Activated CD4-positive, alpha-beta T cell treated with anti-CD3 and anti-CD28 coated beads, Interleukin-2, amount 10 ng/mL, durations not matched to agents 7 days and 5 days (primary cell): ENCODE measurements around the gene TSSK3. TPM values are rescaled to one million over a fixed set of nuclear protein-coding genes. Genes with fewer than 3 reads are reported as not detected.

Experiments
- CTCF ChIA-PET: fragments of 350-600 bp; sonication (Branson Sonifier 250); formaldehyde crosslinking; loops from one replicate; lab custom pipeline; 2021; ENCODE audit warnings: antibody characterized with exemption; lab: Charles Lee
- POLR2A ChIA-PET: fragments of 350-600 bp; sonication (Branson Sonifier 250); formaldehyde crosslinking; loops from one replicate; lab custom pipeline; 2021; ENCODE audit warnings: antibody characterized with exemption; lab: Charles Lee
- DNase-seq: peaks from one replicate; pipeline ENCODE4 v3.0.0-alpha.2; 2020
- H3K27ac Mint-ChIP-seq: one replicate; pipeline ENCODE4 v1.8.0; 2021; ENCODE audit warnings: mild to moderate bottlenecking, moderate library complexity, mixed read lengths
- H3K27me3 Mint-ChIP-seq: one replicate; pipeline ENCODE4 v1.8.0; 2021; ENCODE audit warnings: mixed read lengths
- H3K36me3 Mint-ChIP-seq: one replicate; pipeline ENCODE4 v1.8.0; 2021; ENCODE audit warnings: low read depth, mixed read lengths
- H3K4me1 Mint-ChIP-seq: one replicate; pipeline ENCODE4 v1.8.0; 2021; ENCODE audit warnings: mixed read lengths
- H3K4me3 Mint-ChIP-seq: one replicate; pipeline ENCODE4 v1.8.0; 2021; ENCODE audit warnings: mild to moderate bottlenecking, moderate library complexity, mixed read lengths
- H3K9me3 Mint-ChIP-seq: one replicate; pipeline ENCODE4 v1.8.0; 2021; ENCODE audit warnings: mixed read lengths
- total RNA-seq, 2 experiments: library from RNA; stranded (reverse); gene quantifications; one replicate each; pipeline ENCODE4 v1.2.3, GENCODE V29; 2021

Gene TSSK3
- total RNA-seq, 2 experiments from 2014 or later: 1.5 to 2.2 TPM

DNA sequence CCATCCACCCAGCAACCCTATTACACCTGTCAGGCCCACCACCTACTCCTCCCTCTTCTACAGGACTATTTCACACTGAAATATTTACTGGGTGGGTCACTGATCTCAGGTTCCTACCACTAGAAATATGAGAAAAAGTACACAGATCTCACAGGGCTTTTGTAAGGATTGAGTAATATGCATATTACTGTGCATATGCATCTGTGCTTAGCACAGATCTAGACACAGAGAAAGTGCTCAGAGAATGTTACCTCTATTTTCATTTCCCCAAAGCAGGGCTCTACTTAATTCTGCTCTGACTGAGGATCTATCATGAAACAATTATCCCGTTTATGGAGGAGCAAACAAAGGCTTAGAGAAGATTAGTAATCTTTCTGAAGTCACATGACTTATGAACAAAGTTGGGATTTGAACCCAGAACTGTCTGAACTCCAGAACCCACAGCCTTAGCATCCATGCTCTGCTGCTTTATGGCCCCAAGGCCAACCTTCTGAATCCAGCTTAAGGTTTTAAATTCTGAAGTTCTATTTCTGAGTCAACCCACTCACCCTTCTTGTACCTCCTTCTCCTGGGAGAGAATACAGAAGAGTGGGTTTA lies 11.8 kb downstream of the TSSK3 start:
- Mint-ChIP-seq H3K4me3 (no peak overlapping the region), H3K27ac (no peak overlapping the region), H3K4me1 (peaks cover 20% of the 10 kb centered on the region), H3K9me3 (no peaks in the 10 kb centered on the region), H3K27me3 (no peaks in the 10 kb centered on the region), H3K36me3 (peaks cover 42% of the 10 kb centered on the region)
- DNase-seq: no peak
- ChIA-PET CTCF (no interaction called here), POLR2A (no interaction called here)

DNA sequence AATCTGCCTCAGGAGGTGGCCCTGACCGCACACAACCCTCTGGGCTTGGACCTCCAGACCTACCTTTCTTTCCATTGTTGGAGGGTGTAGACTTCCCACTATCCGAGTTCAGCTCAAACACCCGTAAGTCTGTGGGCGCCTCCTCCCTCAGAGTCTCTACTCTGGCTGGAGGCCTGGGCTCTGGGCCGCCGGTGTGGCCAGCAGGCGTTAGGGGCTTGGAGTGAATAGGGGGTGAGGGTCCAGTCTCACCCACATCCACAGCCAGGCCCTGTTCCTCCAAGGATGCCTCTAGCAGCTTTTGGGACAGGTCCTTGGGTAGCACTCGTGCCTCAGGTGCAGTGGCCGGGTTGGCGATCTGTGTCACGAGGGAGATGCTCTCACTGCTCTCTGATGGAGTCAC lies 13.9 kb downstream of the TSSK3 start:
- no peak overlapping the region for H3K27ac Mint-ChIP-seq
- DNase-seq: no peak
- ChIA-PET CTCF (interaction anchor here (0.9 to 1.1 kb wide), 2 partner anchors 15 to 18 kb away, joined by 3 read pairs; partner anchors contain the start of gene BSDC1), POLR2A (no interaction called here)
- no peak overlapping the region for H3K4me3 Mint-ChIP-seq
- H3K36me3 Mint-ChIP-seq: peaks cover 48% of the 10 kb centered on the region
- no peaks in the 10 kb centered on the region for H3K9me3 Mint-ChIP-seq
- H3K27me3 Mint-ChIP-seq: no peaks in the 10 kb centered on the region
- peaks cover 20% of the 10 kb centered on the region for H3K4me1 Mint-ChIP-seq

DNA sequence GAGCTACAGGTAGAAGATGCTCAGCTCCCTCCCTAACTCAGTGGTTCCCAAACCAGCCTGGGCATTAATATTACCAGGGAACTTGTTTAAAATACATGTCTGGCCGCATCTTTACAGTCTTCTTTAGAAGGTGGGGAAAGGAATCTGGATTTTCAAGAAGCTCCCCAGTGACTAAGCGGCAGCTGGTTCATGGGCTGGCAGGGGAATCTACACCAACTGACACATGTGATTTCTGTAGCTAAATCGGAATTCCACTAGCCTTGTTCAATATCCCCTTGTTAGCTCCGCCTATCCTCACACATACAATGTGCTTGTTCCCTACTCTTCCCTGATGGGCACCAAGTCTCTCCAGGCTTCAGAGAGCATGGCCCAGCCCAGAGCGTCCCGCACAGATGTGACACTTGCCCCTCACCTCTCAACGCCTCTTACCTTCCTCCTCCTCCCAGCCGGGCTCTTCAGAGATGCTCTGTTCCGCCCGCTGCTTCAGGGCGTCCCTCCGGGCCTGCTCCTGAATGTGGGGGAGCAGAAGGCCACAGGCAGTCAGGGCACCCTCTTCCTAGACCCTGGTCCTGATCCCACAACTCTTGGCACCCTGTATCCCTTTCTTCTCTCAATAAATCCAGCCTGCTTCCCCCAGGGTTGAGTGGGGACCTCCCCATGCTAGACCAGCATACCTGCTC lies 15.3 kb downstream of the TSSK3 start:
- Mint-ChIP-seq H3K27ac (peak overlapping the region; percentile 71), H3K36me3 (peaks cover 40% of the 10 kb centered on the region), H3K4me3 (no peak overlapping the region), H3K9me3 (no peaks in the 10 kb centered on the region), H3K27me3 (no peaks in the 10 kb centered on the region), H3K4me1 (peaks cover 7% of the 10 kb centered on the region)
- ChIA-PET CTCF (interaction anchor here (0.6 to 1.0 kb wide), 2 partner anchors 23 to 34 kb away, joined by 3 to 4 read pairs; no protein-coding TSS in a partner anchor), POLR2A (no interaction called here)
- DNase-seq: no peak

DNA sequence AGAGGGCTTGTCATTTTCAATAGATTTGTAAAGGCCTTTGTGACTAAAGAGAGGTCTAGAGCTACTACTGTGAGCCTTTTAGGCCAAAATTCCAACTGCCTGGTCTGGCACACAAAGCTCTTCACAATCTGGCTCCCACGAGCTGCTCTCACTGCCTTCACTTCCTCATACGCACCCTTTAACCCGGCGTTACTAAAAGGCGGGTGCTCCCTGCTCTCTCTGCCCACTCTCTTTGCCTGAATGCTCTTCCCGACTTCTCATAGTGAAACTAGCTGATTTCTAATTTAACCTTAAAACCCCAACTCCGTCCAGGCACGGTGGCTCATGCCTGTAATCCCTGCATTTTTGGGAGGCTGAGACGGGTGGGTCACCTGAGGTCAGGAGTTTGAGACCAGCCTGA lies 17.7 kb downstream of the TSSK3 start:
- H3K4me3 Mint-ChIP-seq: no peak overlapping the region
- no peak overlapping the region for H3K27ac Mint-ChIP-seq
- no peaks in the 10 kb centered on the region for H3K27me3 Mint-ChIP-seq
- no peaks in the 10 kb centered on the region for H3K9me3 Mint-ChIP-seq
- ChIA-PET CTCF (interaction anchor here (1.4 to 1.7 kb wide), 2 partner anchors 8 to 29 kb away, joined by 5 read pairs; no protein-coding TSS in a partner anchor), POLR2A (no interaction called here)
- H3K36me3 Mint-ChIP-seq: peaks cover 34% of the 10 kb centered on the region
- H3K4me1 Mint-ChIP-seq: no peaks in the 10 kb centered on the region
- DNase-seq: no peak

DNA sequence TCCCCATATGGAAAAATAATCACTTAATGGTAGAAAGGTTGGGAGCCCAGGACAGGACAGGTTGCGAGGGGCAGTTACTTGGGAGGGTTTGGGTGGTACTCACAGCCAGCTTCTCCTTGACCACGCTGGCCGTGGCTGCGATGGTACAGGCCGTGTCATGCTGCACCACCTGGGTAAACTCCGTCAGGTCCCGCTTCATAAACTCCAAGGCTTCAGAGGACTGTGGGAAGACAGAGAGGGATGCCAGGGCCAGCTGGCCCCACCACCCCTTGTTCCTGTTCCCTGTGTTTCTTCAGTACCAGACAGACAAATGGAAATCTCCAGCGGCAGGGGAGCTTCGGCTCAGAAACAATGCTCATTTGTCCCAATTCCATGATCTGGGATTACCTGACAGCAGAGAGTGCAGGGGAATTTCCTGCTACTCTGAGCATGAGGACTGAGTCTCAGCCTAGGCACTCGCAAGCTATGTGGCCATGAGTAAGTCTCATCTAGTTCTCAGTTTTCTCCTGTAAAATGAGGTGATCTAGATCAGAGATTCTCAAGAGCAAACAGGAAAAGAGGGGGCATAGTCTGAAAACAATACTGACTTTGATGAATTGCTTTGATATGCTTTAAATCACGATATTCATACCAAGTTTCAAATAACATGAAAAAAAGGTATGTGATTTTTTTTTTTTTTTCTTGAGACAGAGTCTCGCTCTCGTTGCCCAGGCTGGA lies 24.5 kb downstream of the TSSK3 start:
- Mint-ChIP-seq H3K4me3 (no peak overlapping the region), H3K36me3 (peaks cover 21% of the 10 kb centered on the region), H3K27ac (no peak overlapping the region), H3K9me3 (no peaks in the 10 kb centered on the region), H3K27me3 (no peaks in the 10 kb centered on the region), H3K4me1 (peaks cover 12% of the 10 kb centered on the region)
- DNase-seq: no peak
- ChIA-PET POLR2A (no interaction called here), CTCF (interaction anchor here (0.6 to 0.8 kb wide), 2 partner anchors 13 to 257 kb away, joined by 3 read pairs; no protein-coding TSS in a partner anchor)

DNA sequence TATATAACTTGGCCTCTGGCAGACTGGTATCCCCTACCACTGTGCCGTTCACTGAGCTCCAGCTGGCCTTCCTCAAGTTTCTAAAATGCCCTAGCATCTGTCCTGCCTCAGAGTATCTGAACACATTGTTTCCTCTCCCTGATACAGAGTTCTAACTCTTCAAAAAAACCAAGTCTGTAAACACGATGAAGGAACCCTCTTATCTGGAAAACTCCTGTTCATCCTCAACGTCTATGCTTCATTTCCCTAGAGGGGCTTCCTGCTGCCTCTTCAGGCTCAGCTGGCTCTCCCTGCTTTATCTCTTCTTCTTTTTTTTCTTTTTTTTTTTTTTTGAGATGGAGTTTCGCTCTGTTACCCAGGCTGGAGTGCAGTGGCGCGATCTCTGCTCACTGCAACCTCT lies 26.3 kb downstream of the TSSK3 start:
- ChIA-PET CTCF (interaction anchor here (0.5 to 0.9 kb wide), 2 partner anchors 128 to 306 kb away, joined by 3 read pairs; no protein-coding TSS in a partner anchor), POLR2A (no interaction called here)
- Mint-ChIP-seq H3K4me3 (no peak overlapping the region), H3K9me3 (no peaks in the 10 kb centered on the region), H3K27me3 (no peaks in the 10 kb centered on the region), H3K4me1 (peaks cover 26% of the 10 kb centered on the region), H3K27ac (no peak overlapping the region), H3K36me3 (peaks cover 18% of the 10 kb centered on the region)
- DNase-seq: no peak

DNA sequence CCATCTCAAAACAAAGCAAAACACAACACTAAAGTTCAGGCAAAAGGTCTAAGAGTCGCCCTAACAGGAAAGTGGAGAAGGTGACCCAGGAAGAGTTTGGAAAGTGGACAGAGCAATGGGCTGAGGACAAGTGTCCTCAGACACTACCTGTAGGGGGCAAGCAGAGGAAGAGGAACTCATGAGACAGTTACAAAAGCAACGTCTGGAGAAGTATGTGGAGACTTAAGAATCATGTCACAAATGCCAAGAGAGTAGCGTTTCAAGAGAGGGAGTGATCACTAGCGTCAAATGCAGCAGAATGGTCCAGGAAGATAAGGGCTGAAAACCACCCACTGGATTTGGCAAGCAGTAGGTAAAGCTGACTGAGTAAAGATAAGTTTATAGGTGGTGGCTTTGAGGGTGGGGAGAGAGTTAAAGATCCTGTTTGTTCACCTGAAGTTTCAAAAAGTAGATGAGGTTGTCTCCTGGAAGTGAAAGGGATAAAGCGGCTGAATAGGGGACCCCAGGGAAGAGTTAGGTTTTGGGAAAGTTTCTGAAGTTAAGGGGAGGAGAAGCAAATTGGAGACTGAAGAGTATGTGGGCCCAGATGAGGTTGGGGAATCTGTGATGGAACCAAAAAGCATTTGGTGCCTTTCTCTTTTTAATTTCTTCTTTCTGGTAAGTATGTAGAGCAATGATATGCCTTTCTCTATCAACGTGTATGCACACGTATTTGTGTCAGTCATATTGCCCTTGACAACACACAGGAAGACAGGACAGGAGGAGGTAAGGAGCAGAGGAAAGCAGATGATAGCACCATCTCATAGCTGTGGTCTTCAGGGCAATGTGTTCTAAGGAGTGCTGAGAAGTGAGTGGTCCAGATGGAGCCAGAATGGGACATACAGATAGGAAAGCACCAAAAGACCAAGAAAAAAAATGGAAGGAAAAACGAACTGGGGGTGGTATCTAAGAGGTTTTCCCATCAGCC lies 28.8 kb downstream of the TSSK3 start:
- no peak overlapping the region for H3K27ac Mint-ChIP-seq
- no peak overlapping the region for H3K4me3 Mint-ChIP-seq
- H3K9me3 Mint-ChIP-seq: no peaks in the 10 kb centered on the region
- no peaks in the 10 kb centered on the region for H3K27me3 Mint-ChIP-seq
- ChIA-PET CTCF (interaction anchor here (1.2 to 1.5 kb wide), 2 partner anchors 10 to 15 kb away, joined by 3 read pairs; no protein-coding TSS in a partner anchor), POLR2A (interaction anchor here (0.6 kb wide), 2 partner anchors 39 to 375 kb away, joined by 3 to 10 read pairs; no protein-coding TSS in a partner anchor)
- peaks cover 41% of the 10 kb centered on the region for H3K4me1 Mint-ChIP-seq
- no peak for DNase-seq
- H3K36me3 Mint-ChIP-seq: peaks cover 13% of the 10 kb centered on the region

DNA sequence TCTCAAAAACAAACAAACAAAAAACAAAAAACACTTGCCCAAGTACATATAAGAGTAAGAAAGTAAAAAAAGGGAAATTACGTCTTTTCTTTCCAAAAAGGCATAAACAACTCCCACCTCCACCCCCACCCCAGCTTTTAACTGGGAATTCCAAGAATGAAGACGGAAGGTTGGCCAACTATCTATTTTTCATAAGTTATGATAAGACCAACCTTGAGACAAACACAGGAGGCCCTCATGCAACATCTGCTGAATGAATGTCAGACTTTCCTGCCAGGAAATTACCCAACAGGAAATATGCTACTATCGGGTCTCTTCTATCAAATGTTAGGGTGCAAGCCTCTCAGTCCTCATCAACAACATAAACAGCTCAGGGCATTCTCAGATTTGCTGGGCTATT lies 30.0 kb downstream of the TSSK3 start:
- Mint-ChIP-seq H3K27me3 (peaks cover 3% of the 10 kb centered on the region), H3K9me3 (no peaks in the 10 kb centered on the region), H3K36me3 (peaks cover 5% of the 10 kb centered on the region), H3K27ac (no peak overlapping the region), H3K4me1 (peaks cover 34% of the 10 kb centered on the region), H3K4me3 (no peak overlapping the region)
- ChIA-PET CTCF (no interaction called here), POLR2A (interaction anchor here (0.6 kb wide), 2 partner anchors 40 to 376 kb away, joined by 3 to 10 read pairs; no protein-coding TSS in a partner anchor)
- DNase-seq: no peak

DNA sequence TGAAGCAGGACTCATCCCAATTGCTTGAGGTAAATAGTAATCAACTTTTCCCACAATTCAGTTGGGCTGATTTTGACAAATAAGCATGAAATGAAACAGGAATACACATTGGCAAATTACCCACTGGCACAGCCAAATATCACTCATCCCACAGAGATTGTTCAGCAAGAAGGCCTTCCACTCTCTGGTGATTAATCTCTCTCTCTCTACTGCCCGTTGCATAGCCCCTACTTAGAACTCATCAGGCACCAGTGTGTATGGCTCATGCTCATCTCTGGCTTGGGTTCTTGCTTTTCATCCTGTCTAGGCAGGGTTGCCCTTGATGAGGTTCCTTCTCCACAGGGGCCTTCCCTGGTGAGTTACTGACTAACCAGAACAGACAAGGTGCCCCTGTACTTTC lies 30.8 kb downstream of the TSSK3 start:
- Mint-ChIP-seq H3K27me3 (peaks cover 3% of the 10 kb centered on the region), H3K4me3 (peak overlapping the region; percentile 97), H3K36me3 (peaks cover 3% of the 10 kb centered on the region), H3K4me1 (peaks cover 30% of the 10 kb centered on the region), H3K27ac (peak overlapping the region; percentile 97), H3K9me3 (no peaks in the 10 kb centered on the region)
- CTCF ChIA-PET: interaction anchor here (1.8 kb wide), 1 partner anchor 34 kb away, joined by 5 read pairs; no protein-coding TSS in a partner anchor
- no peak for DNase-seq
- POLR2A ChIA-PET: no interaction called here

DNA sequence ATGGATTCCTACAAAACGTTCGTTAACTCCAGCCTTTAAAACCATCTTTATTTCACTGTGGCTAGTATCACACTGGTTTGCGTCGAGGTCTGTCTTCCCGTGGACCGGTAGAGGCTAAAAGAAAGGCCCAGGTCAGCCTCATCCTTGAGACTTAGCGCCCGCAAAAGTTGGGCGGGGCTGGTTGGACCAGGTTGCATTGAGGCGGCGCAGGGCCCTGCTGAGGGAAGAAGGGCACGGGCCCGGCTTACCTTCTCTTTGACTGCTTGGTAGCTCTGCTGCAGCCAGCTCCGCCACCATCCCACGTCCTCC lies 31.4 kb downstream of the TSSK3 start:
- Mint-ChIP-seq H3K4me3 (peak overlapping the region; percentile 97), H3K4me1 (peaks cover 30% of the 10 kb centered on the region), H3K9me3 (no peaks in the 10 kb centered on the region), H3K27me3 (peaks cover 3% of the 10 kb centered on the region), H3K36me3 (peaks cover 3% of the 10 kb centered on the region), H3K27ac (peak overlapping the region; percentile 97)
- ChIA-PET POLR2A (no interaction called here), CTCF (interaction anchor here (0.9 to 1.8 kb wide), 6 partner anchors 10 to 380 kb away, joined by 3 to 5 read pairs (median 4); partner anchors contain the start of gene KHDRBS1)
- peak; percentile 48 for DNase-seq

DNA sequence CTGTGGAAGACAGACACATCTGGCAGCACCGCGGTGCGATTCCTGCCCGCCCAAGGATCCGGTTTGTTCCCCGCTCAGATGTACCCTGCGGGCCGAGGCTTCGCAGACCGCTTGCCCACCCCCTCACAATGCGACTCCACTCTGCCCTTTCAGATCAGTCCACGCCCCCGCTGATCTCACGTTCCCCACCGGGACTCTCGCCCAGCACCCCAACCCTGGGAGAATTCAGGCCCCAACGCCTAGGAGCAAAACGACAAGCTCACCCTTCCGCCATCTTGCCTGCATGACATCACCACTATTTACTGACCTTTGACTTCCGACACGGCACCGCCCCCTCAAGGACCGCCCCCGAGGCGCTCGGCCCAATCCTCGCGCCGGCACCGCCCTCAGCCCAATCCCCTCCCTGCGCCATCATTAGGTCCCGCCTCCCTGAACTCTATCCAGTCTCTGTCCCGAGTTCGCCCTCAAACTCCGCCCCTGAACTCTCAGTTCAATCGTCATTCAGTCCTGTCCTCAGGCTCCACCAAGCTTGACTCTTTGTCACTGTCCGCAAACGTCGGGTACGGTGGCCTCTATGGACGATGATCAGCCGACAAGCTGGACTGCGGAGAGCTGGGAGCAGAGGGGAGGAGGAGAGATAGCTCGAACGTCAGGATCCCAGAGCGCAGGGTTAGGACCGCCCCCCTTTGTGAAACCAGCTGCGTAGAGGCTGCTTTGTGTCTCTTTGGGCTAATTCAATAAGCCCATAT lies 32.0 kb downstream of the TSSK3 start, which contains the start of gene BSDC1:
Gene BSDC1, minus strand, starts transcription at position 301 of the 749 bp plus-strand sequence. Its CDS starts 27 bp downstream, at position 274.
- Mint-ChIP-seq H3K36me3 (peaks cover 3% of the 10 kb centered on the region), H3K4me3 (peak within 1 kb of the TSS; percentile 97), H3K9me3 (no peaks in the 10 kb centered on the region), H3K27me3 (peaks cover 5% of the 10 kb centered on the region), H3K4me1 (peaks cover 30% of the 10 kb centered on the region), H3K27ac (peak within 1 kb of the TSS; percentile 97)
- ChIA-PET POLR2A (interaction anchor here (0.6 kb wide), 1 partner anchor 333 kb away, joined by 3 read pairs; no protein-coding TSS in a partner anchor), CTCF (interaction anchor here (0.6 to 1.8 kb wide), 8 partner anchors 10 to 381 kb away, joined by 3 to 5 read pairs (median 4); partner anchors contain the start of gene KHDRBS1)
- peak; percentile 99 for DNase-seq
